K562 (cell line): ENCODE results near the gene RNF128. TPM values are rescaled to one million over a fixed set of nuclear protein-coding genes. Genes with fewer than 3 reads are reported as not detected.

ENCODE experiments used
- ATAC-seq: fragments of 200-7000 bp; cut with Tn5 transposase; 3 replicates; pipeline ENCODE4 v1.9.1; 2020; ENCODE audit warnings: moderate library complexity
- BruUV-seq: library from RNA; stranded (reverse); fragments of 400-500 nt; replicated peaks from 2 replicates; lab custom pipeline; 2021; lab: Mats Ljungman, UMichigan
- CTCF ChIA-PET: fragments of 300-600 bp; formaldehyde crosslinking; extraction: SDS; loops from one replicate; lab custom pipeline; 2021; ENCODE audit warnings: low intra/inter-chr PET ratio; lab: Yijun Ruan, JAX
- POLR2A ChIA-PET: fragments of 300-600, 350-650 bp; sonication (Branson Sonifier 250); formaldehyde crosslinking; extraction: SDS; loops from one replicate; lab custom pipeline; 2021; ENCODE audit warnings: antibody characterized with exemption, inconsistent platforms; lab: Yijun Ruan, JAX
- DNase-seq, 4 experiments: peaks; one replicate each; pipeline versions ENCODE4 v3.0.0 to v3.0.0-alpha.2; 2011 to 2018; ENCODE audit warnings: low spot score in 3 of 4, mixed read lengths in 3 of 4; ENCODE audit errors: extremely low read depth in 1 of 4
- FAIRE-seq: peaks from 2 replicates; lab custom pipeline; 2011; peaks lifted over from hg19 to GRCh38; lab: Jason Lieb, UNC
- H2AFZ ChIP-seq: 2 replicates; pipeline ENCODE4 v1.6.0; 2011; ENCODE audit warnings: low read depth, low read length, control low read depth, inconsistent platforms
- H3K27ac ChIP-seq: fragments of 200-600 bp; 3 replicates; pipeline ENCODE4 v1.8.0; 2011; ENCODE audit warnings: low read depth, mild to moderate bottlenecking, control low read depth, inconsistent platforms, low read length, moderate library complexity, mixed read lengths; ENCODE audit errors: extremely low read depth
- H3K27me3 ChIP-seq, 2 experiments: fragments of 300-600 bp in 1 of 2; 2 replicates in 1 of 2; 3 replicates in 1 of 2; pipeline versions ENCODE4 v1.6.0 to v1.8.0; 2011; ENCODE audit warnings: inconsistent platforms in 2 of 2, low read length in 2 of 2, mild to moderate bottlenecking in 1 of 2, mixed read lengths in 1 of 2, moderate library complexity in 1 of 2; ENCODE audit not compliant: control insufficient read depth in 2 of 2, insufficient read depth in 2 of 2
- H3K36me3 ChIP-seq: fragments of 300-600 bp; 3 replicates; pipeline ENCODE4 v1.8.0; 2011; ENCODE audit warnings: mild to moderate bottlenecking, low read length, inconsistent platforms; ENCODE audit not compliant: control insufficient read depth, insufficient read depth
- H3K4me1 ChIP-seq, 2 experiments: fragments of 200-600 bp in 1 of 2; replicated peaks in 1 of 2; 2 replicates in 1 of 2; 3 replicates in 1 of 2; pipeline versions ENCODE4 v1.5.1 to v1.8.0; 2011; ENCODE audit warnings: inconsistent platforms in 2 of 2, low read length in 2 of 2, mild to moderate bottlenecking in 1 of 2, mixed read lengths in 1 of 2, moderate library complexity in 1 of 2; ENCODE audit not compliant: control insufficient read depth in 2 of 2, insufficient read depth in 2 of 2
- H3K4me2 ChIP-seq: 2 replicates; pipeline ENCODE4 v1.6.1; 2011; ENCODE audit warnings: low read length, control low read depth, inconsistent platforms, mixed read lengths; ENCODE audit not compliant: insufficient read depth
- H3K4me3 ChIP-seq: fragments of 200-600 bp; sonication (generic), shearing (Covaris generic); 2 replicates; pipeline ENCODE4 v1.5.1; 2016; ENCODE audit warnings: control low read depth, inconsistent platforms
- H3K79me2 ChIP-seq: fragments of 200-600 bp; 3 replicates; pipeline ENCODE4 v1.8.0; 2011; ENCODE audit warnings: low read length, inconsistent platforms; ENCODE audit not compliant: control insufficient read depth, insufficient read depth
- H3K9ac ChIP-seq, 2 experiments: 2 replicates each; pipeline versions ENCODE4 v1.6.0 to v1.6.1; 2011; ENCODE audit warnings: low read depth in 2 of 2, low read length in 2 of 2, control low read depth in 1 of 2, inconsistent platforms in 1 of 2, mild to moderate bottlenecking in 1 of 2, mixed read lengths in 1 of 2; ENCODE audit not compliant: insufficient read depth in 1 of 2
- H3K9me1 ChIP-seq: one replicate; pipeline ENCODE4 v1.6.0; 2011; ENCODE audit warnings: inconsistent platforms, mild to moderate bottlenecking, low read length, moderate library complexity; ENCODE audit not compliant: control insufficient read depth, insufficient read depth
- H3K9me3 ChIP-seq: replicated peaks from 2 replicates; pipeline ENCODE4 v1.5.1; 2011; ENCODE audit warnings: low read depth, low read length, inconsistent platforms; ENCODE audit not compliant: control insufficient read depth, insufficient read depth
- H4K20me1 ChIP-seq: replicated peaks from 2 replicates; pipeline ENCODE4 v1.6.1; 2011; ENCODE audit warnings: low read length, inconsistent platforms, mixed read lengths; ENCODE audit not compliant: control insufficient read depth, insufficient read depth
- KAT8 ChIP-seq: fragments of 450-650 bp; IDR thresholded peaks from 2 replicates; pipeline ENCODE4 v1.6.1; 2016; ENCODE audit warnings: low read depth, mild to moderate bottlenecking
- NFE2L1 ChIP-seq: fragments of 450-650 bp; IDR thresholded peaks from 2 replicates; pipeline ENCODE4 v1.6.1; 2016; ENCODE audit warnings: missing genetic modification characterization, low read depth, mild to moderate bottlenecking, missing compliant biosample characterization, moderate library complexity, borderline replicate concordance
- NFRKB ChIP-seq: fragments of 450-650 bp; IDR thresholded peaks from 2 replicates; pipeline ENCODE4 v1.6.1; 2016; ENCODE audit warnings: low read depth
- SIN3B ChIP-seq: fragments of 450-650 bp; IDR thresholded peaks from 2 replicates; pipeline ENCODE4 v1.6.1; 2017; ENCODE audit warnings: low read depth, mild to moderate bottlenecking, moderate library complexity
- TCF7L2 ChIP-seq: fragments of 150-350 bp; IDR thresholded peaks from 2 replicates; pipeline ENCODE4 v1.6.1; 2016; ENCODE audit warnings: low read depth, mild to moderate bottlenecking, low read length, moderate library complexity
- TOE1 ChIP-seq, 2 experiments: fragments of 450-650 bp in 1 of 2; sonication (generic) in 1 of 2; formaldehyde crosslinking in 1 of 2; IDR thresholded peaks; 2 replicates each; pipeline versions ENCODE4 v1.7.1 to v1.8.0; 2016 to 2022; ENCODE audit warnings: borderline replicate concordance in 2 of 2, mild to moderate bottlenecking in 2 of 2, antibody characterized with exemption in 1 of 2, inconsistent platforms in 1 of 2, low read depth in 1 of 2, missing genetic modification reagents in 1 of 2, moderate library complexity in 1 of 2
- ZNF79 ChIP-seq: fragments of 250-450 bp; sonication (Bioruptor Pico); IDR thresholded peaks from 2 replicates; pipeline ENCODE4 v1.4.0; 2020; ENCODE audit warnings: low read depth, mild to moderate bottlenecking, moderate library complexity
- WGBS: fragments of 100-300 bp; shearing (Covaris generic); methylation state at CpG from one replicate; pipeline ENCODE4 v1.1.6; 2016; ENCODE audit warnings: low coverage, mixed read lengths; ENCODE audit not compliant: insufficient coverage; ENCODE audit errors: missing lambda C conversion rate; 5-methylcytosine and 5-hydroxymethylcytosine counted together
- in situ Hi-C: fragments of 300-500 bp; cut with MboI; formaldehyde crosslinking; loops from 4 replicates; pipeline ENCODE4 v1.15.0; 2018; ENCODE audit warnings: inconsistent platforms, mixed read lengths
- intact Hi-C: fragments of 100-400 bp; cut with micrococcal nuclease; formaldehyde crosslinking; loops from 2 replicates; pipeline ENCODE4 v1.14.2; 2022
- polyA plus RNA-seq, 8 experiments: library from polyadenylated mRNA; depleted of rRNA in 4 of 8; stranded (reverse) in 5 of 8; unstranded in 3 of 8; fragments of >200 nt; fragmentation: Nextera tagmentation in 2 of 8; fragmentation: Illumina TruSeq in 1 of 8; extraction: Ambion mirVana in 2 of 8; extraction: Trizol in 1 of 8; gene quantifications; 2 replicates each; pipeline versions ENCODE4 v1.2.1 to v1.2.3, GENCODE V29; 2011 to 2014; ENCODE audit warnings: inconsistent platforms in 1 of 8, missing spikeins in 1 of 8
- total RNA-seq, 7 experiments: library from RNA; depleted of rRNA in 6 of 7; stranded (reverse); fragments of >200 nt in 6 of 7; fragmentation: Illumina TruSeq in 2 of 7; extraction: Trizol in 2 of 7; gene quantifications; 2 replicates each; pipeline versions ENCODE4 v1.2.1 to v1.2.3, GENCODE V29; 2011 to 2021; ENCODE audit warnings: low replicate concordance in 1 of 7
- TF ChIP-seq, protein P1 (sequence below), 3 experiments: IDR thresholded peaks in 2 of 3; conservative IDR thresholded peaks in 1 of 3; 2 replicates each; pipeline ENCODE4 v1.5.1; 2011 to 2012; ENCODE audit warnings: low read length in 3 of 3, mild to moderate bottlenecking in 3 of 3, control low read depth in 2 of 3, improper control_type of control experiment in 1 of 3, inconsistent platforms in 1 of 3, low read depth in 1 of 3, mixed read lengths in 1 of 3, moderate library complexity in 1 of 3; ENCODE audit not compliant: insufficient read depth in 2 of 3
- TF ChIP-seq, protein P2 (sequence below): fragments of 250-450 bp; sonication (Bioruptor Pico); IDR thresholded peaks from 2 replicates; pipeline ENCODE4 v1.5.0; 2021; ENCODE audit warnings: mild to moderate bottlenecking, moderate library complexity
- TF ChIP-seq, protein P3 (sequence below): fragments of 200-800 bp; sonication (Bioruptor generic); IDR thresholded peaks from 2 replicates; pipeline ENCODE4 v1.6.1; 2017; ENCODE audit warnings: missing genetic modification characterization, missing compliant biosample characterization
- TF ChIP-seq, protein P4 (sequence below): fragments of 450-650 bp; formaldehyde crosslinking; IDR thresholded peaks from 2 replicates; pipeline ENCODE4 v1.4.0; 2022; ENCODE audit warnings: missing genetic modification characterization

RNF128 gene
- total and polyA plus RNA-seq, 9 of the 15 experiments (the other 6 are each of a cell fraction or from before 2014, with no cell fraction given) = 0.07 TPM; not detected in 8

DNA sequence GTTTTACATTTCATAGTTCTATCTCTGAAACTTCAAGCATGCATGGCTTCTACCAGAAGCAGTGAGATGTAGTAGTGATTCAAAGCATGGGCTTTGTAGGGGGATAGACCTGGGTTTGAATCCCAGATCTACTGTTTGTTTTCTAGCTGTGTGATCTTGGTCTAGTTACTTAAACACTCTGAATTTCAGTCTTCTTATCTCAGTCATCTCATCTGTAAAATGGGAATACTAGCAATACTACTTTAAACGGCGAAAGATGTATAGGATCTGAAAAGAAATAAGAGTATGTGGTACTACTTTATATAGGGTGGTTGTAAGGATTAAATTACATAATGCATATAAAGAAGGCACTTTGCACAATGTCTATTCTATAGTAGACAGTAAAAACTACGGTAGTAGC, 20.0 kb upstream of the RNF128 start (continued):
- TF ChIP-seq, protein P1, sequence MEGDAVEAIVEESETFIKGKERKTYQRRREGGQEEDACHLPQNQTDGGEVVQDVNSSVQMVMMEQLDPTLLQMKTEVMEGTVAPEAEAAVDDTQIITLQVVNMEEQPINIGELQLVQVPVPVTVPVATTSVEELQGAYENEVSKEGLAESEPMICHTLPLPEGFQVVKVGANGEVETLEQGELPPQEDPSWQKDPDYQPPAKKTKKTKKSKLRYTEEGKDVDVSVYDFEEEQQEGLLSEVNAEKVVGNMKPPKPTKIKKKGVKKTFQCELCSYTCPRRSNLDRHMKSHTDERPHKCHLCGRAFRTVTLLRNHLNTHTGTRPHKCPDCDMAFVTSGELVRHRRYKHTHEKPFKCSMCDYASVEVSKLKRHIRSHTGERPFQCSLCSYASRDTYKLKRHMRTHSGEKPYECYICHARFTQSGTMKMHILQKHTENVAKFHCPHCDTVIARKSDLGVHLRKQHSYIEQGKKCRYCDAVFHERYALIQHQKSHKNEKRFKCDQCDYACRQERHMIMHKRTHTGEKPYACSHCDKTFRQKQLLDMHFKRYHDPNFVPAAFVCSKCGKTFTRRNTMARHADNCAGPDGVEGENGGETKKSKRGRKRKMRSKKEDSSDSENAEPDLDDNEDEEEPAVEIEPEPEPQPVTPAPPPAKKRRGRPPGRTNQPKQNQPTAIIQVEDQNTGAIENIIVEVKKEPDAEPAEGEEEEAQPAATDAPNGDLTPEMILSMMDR (IDR thresholded peaks at IDR 0.05 in 2 of 3, conservative IDR thresholded peaks at IDR 0.05 in 1 of 3; ENCODE audit: insufficient read depth in 2 of 3, low read depth in 1 of 3, low read length in 3 of 3) = no peak
- TF ChIP-seq ZNF79 (CRISPR knock-in tag) (no peak), NFRKB (no peak)

DNA sequence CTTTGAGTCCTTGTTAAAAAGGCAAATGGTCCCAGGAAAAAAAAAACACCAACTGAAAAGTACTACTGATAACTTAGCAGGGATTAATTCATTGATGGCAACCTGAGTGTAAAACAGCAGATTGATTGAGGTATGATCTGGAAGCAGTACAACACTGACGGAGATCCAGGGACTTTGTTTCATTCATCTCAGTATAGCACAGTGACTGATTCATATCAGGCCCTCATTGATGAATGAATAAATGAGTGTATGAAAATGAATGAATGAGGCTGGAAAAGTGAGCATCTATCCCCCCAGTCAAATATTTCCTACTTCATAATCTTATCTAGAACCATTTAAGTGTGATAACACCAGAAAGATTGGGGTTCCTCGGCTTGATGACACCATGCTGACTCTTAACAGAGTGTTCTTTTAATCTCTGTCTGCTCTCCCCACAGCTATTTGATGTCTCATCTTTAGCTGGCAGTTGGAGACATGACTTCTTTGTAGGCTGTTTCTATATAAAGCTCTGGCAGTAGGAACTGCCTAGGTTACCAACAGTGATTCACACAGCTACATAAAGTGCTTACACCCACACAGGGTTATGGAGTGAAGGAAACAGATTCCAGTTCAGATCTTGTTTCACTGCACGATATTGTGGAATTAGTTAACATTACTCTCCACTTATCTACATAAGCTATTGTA, 18.6 kb upstream of the RNF128 start:
- POLR2A ChIA-PET = no interaction called here
- Histone ChIP-seq H3K4me2 (no peak overlapping the region), H4K20me1 (no peaks in the 10 kb centered on the region), H3K4me3 (no peak overlapping the region), H3K36me3 (no peaks in the 10 kb centered on the region), H3K27ac (no peak overlapping the region), H3K79me2 (no peaks in the 10 kb centered on the region), H3K27me3 (no peaks in the 10 kb centered on the region), H3K9me3 (no peaks in the 10 kb centered on the region), H3K9me1 (no peaks in the 10 kb centered on the region), H3K9ac (no peak overlapping the region), H3K4me1 (no peaks in the 10 kb centered on the region), H2AFZ (no peak overlapping the region)
- WGBS = 0% methylated on average over 3 of the region's 3 CpGs
- intact Hi-C loops (no loop called here), in situ Hi-C loops (no loop called here)
- ATAC-seq (no peak), DNase-seq (no peak), FAIRE-seq (no peak)
- CTCF ChIA-PET = no interaction called here
- no TSS peak for BruUV-seq
- TF ChIP-seq KAT8 (no peak), NFE2L1 (tag) (no peak), TOE1 (IDR thresholded peaks at IDR 0.05; ENCODE audit: borderline replicate concordance) (no peak), TOE1 (CRISPR knock-in tag; IDR thresholded peaks at IDR 0.05; ENCODE audit: borderline replicate concordance, low read depth) (no peak), SIN3B (no peak), TCF7L2 (no peak)
- TF ChIP-seq, protein P2, sequence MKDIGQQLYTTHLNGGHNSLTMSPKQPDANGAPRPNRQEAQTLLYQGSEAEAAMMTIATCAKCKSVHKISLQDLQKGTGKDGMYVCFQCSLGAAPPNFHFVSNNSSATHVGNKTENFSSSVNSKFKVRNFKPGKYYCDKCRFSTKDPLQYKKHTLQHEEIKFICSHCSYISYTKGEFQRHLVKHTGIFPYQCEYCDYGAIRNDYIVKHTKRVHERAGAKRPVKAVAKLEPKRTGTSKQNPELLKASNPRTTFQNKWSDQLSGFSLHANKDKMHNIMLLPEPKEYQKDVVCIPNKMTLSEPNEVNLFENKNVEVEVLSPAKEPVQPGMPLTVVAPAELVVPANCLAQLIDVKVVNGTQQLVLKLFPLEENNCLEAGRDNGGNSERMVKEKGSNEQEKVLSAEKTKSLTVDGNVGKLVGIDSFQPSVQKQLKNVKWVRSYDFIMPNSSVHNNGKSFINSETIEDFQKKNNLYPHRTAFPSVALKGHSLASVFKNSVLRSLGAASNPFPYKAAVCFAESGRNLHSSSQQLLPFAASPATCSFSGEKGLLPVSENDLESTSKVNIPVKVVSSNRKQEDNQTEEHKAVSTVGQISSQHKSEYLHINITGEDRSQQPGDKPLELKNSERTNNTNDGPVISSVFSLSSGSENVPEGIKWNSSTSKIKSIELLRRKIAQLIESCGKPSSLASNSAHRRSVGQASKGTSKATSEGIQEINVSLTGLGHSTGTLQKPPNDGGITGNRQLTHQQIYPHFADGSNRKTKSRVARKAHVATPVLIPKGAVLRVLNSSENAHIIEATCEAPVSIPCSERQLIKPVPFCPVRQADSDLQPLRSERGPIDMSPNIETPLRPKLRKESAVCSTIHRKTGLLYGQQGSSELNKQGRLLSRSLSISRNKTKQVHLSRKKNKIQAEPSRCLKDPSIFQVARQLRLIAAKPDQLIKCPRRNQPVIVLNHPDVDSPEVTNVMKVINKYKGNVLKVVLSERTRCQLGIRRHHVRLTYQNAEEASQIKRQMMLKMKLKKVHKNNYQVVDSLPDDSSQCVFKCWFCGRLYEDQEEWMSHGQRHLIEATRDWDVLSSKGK = no peak
- TF ChIP-seq, protein P3, sequence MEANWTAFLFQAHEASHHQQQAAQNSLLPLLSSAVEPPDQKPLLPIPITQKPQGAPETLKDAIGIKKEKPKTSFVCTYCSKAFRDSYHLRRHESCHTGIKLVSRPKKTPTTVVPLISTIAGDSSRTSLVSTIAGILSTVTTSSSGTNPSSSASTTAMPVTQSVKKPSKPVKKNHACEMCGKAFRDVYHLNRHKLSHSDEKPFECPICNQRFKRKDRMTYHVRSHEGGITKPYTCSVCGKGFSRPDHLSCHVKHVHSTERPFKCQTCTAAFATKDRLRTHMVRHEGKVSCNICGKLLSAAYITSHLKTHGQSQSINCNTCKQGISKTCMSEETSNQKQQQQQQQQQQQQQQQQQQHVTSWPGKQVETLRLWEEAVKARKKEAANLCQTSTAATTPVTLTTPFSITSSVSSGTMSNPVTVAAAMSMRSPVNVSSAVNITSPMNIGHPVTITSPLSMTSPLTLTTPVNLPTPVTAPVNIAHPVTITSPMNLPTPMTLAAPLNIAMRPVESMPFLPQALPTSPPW (CRISPR knock-in tag) = no peak
- TF ChIP-seq, protein P4, sequence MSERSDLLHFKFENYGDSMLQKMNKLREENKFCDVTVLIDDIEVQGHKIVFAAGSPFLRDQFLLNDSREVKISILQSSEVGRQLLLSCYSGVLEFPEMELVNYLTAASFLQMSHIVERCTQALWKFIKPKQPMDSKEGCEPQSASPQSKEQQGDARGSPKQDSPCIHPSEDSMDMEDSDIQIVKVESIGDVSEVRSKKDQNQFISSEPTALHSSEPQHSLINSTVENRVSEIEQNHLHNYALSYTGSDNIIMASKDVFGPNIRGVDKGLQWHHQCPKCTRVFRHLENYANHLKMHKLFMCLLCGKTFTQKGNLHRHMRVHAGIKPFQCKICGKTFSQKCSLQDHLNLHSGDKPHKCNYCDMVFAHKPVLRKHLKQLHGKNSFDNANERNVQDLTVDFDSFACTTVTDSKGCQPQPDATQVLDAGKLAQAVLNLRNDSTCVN (CRISPR knock-in tag) = no peak
